ENCODE results near the gene GATAD2A. TPM values are rescaled to one million over a fixed set of nuclear protein-coding genes. Genes with fewer than 3 reads are reported as not detected.

The GATAD2A gene
- total RNA-seq, 1 experiment from 2014 or later: 189 TPM

DNA sequence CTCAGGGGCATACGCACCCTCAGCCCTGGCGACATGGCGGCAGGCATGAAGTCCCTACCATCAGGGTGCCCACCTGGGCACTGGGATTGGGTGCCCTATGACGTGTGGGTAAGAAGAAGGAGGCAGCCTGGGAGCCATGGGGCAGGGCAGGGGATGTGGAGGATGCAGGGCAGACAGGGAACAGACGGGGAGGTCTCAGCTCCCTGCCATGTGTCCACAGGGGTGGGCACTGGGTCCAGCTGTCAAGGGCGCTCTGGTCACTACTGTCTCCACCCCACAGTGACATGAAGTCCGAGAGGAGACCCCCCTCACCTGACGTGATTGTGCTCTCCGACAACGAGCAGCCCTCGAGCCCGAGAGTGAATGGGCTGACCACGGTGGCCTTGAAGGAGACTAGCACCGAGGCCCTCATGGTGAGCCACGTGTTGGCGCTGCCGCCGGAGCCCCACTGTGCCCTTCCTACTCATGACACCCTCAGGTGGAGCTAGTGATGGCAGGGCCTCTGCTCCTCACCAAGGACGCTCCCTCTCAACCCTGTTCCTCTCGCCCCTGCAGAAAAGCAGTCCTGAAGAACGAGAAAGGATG lies 86.6 kb downstream of the GATAD2A start:
- DNase-seq: no peak
- H4K8ac ChIP-seq (replicated peaks; ENCODE audit: insufficient read length, low read depth, low read length): no peak overlapping the region
- H2AK5ac ChIP-seq (ENCODE audit: insufficient read length, low read length): no peak overlapping the region
- Mint-ChIP-seq H3K9me3 (no peaks in the 10 kb centered on the region), H3K27ac (no peak overlapping the region; a peak in 1 of 7 replicates), H3K4me3 (no peak overlapping the region), H3K27me3 (ENCODE audit: low read depth) (no peaks in the 10 kb centered on the region), H3K4me1 (peaks cover 33 to 36% of the 10 kb centered on the region in 2 experiments), H3K36me3 (ENCODE audit: insufficient read depth in 1 of 3, low read depth in 3 of 3) (peaks cover 30 to 61% (median 54%) of the 10 kb centered on the region in 3 experiments; a peak in 6 of 7 replicates)
- H3K4me1 ChIP-seq (ENCODE audit: insufficient read depth, low read length): peaks cover 9% of the 10 kb centered on the region; the same call in 1 of the 2 replicates
- H4K20me1 ChIP-seq (ENCODE audit: control insufficient read depth, insufficient read depth, insufficient read length): no peaks in the 10 kb centered on the region
- no peaks in the 10 kb centered on the region for H3K9me3 ChIP-seq (ENCODE audit: control insufficient read depth, low read depth, low read length)
- H3K18ac ChIP-seq (ENCODE audit: insufficient read length, low read depth, low read length): no peak overlapping the region
- H2BK5ac ChIP-seq (ENCODE audit: insufficient read length, low read length): no peak overlapping the region
- TF ChIP-seq, protein P1, sequence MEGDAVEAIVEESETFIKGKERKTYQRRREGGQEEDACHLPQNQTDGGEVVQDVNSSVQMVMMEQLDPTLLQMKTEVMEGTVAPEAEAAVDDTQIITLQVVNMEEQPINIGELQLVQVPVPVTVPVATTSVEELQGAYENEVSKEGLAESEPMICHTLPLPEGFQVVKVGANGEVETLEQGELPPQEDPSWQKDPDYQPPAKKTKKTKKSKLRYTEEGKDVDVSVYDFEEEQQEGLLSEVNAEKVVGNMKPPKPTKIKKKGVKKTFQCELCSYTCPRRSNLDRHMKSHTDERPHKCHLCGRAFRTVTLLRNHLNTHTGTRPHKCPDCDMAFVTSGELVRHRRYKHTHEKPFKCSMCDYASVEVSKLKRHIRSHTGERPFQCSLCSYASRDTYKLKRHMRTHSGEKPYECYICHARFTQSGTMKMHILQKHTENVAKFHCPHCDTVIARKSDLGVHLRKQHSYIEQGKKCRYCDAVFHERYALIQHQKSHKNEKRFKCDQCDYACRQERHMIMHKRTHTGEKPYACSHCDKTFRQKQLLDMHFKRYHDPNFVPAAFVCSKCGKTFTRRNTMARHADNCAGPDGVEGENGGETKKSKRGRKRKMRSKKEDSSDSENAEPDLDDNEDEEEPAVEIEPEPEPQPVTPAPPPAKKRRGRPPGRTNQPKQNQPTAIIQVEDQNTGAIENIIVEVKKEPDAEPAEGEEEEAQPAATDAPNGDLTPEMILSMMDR (conservative IDR thresholded peaks at IDR 0.05): no peak
- H3K9ac ChIP-seq (ENCODE audit: extremely low read depth, insufficient read length, low read length): no peak overlapping the region
- no peak overlapping the region for H3K23ac ChIP-seq (ENCODE audit: insufficient read length, low read depth, low read length)
- no peak overlapping the region for H2AFZ ChIP-seq (ENCODE audit: low read length)
- no peak overlapping the region for H2BK12ac ChIP-seq (ENCODE audit: insufficient read length, low read depth, low read length)
- H3K27ac ChIP-seq (ENCODE audit: insufficient read length, low read depth, low read length): no peak overlapping the region
- no peaks in the 10 kb centered on the region for H3K27me3 ChIP-seq (ENCODE audit: insufficient read depth, low read length)
- H3K4me2 ChIP-seq (ENCODE audit: insufficient read depth, insufficient read length, low read length): no peak overlapping the region
- H2BK120ac ChIP-seq (ENCODE audit: low read depth, low read length, poor library complexity, severe bottlenecking): no peak overlapping the region
- H3K23me2 ChIP-seq (ENCODE audit: insufficient read length, low read depth, low read length, poor library complexity, severe bottlenecking): no peaks in the 10 kb centered on the region
- no peak overlapping the region for H2BK15ac ChIP-seq (ENCODE audit: low read depth, low read length)
- no peak overlapping the region for H4K91ac ChIP-seq (ENCODE audit: insufficient read length, low read depth, low read length)
- no CpG with 5 or more reads among the region's 21 CpGs for WGBS (ENCODE audit: extremely low coverage, insufficient read length, low lambda C conversion rate)
- H3K56ac ChIP-seq (ENCODE audit: insufficient read length, low read depth, low read length): no peak overlapping the region
- no peak overlapping the region for H3K14ac ChIP-seq (ENCODE audit: insufficient read depth, low read length)
- peaks cover 4% of the 10 kb centered on the region; the same call in 1 of the 2 replicates for H3K79me2 ChIP-seq (ENCODE audit: insufficient read depth, low read length)
- no peak overlapping the region for H4K5ac ChIP-seq (ENCODE audit: insufficient read length, low read depth, low read length)
- H3K79me1 ChIP-seq (ENCODE audit: insufficient read depth, low read depth, low read length, poor library complexity, severe bottlenecking): no peaks in the 10 kb centered on the region
- no peak overlapping the region for H2BK20ac ChIP-seq (ENCODE audit: low read depth, low read length, poor library complexity, severe bottlenecking)
- H3T11ph ChIP-seq (ENCODE audit: low read length): no peak overlapping the region
- no peak overlapping the region for H3K4ac ChIP-seq (ENCODE audit: low read depth, low read length)
